Kasumi-1 (cell line): ENCODE results near the gene FASN.
A peak's percentile ranks its signal among the peaks of the same experiment; 100 is the strongest.
"Not testable (repeated sequence)": the region's sequence is repeated elsewhere in the genome, so short reads cannot be mapped to it uniquely, and the experiment has no call there.

Experiments
- DNase-seq, 2 experiments: peaks; one replicate each; lab custom pipeline; 2025; lab: John Stamatoyannopoulos, UW

The FASN gene

GRCh38 chr17:82041144-82041814 is 56.8 kb downstream of the FASN start:
- DNase-seq: no peak

GRCh38 chr17:82039695-82040299 is 58.2 kb downstream of the FASN start:
- DNase-seq: no peak

- DNase-seq: not testable (repeated sequence)
Observed at GRCh38 chr17:82038796-82039409, 59.1 kb downstream of the FASN start.

- no peak for DNase-seq
Observed at GRCh38 chr17:82037889-82038195, 60.2 kb downstream of the FASN start.

- DNase-seq: peak; percentile 98 to 99
Observed at GRCh38 chr17:82037092-82037888, 60.7 kb downstream of the FASN start, which contains the start of gene DCXR. TSS of gene DCXR (minus strand) at chr17:82037697. CDS start at chr17:82037682, 15 bp downstream.

GRCh38 chr17:82036634-82037091 is 61.4 kb downstream of the FASN start:
- no peak for DNase-seq

GRCh38 chr17:82035956-82036633 is 61.9 kb downstream of the FASN start:
- DNase-seq: no peak

- DNase-seq: no peak
Observed at GRCh38 chr17:82035488-82035887, 62.5 kb downstream of the FASN start.

GRCh38 chr17:82034371-82035011 is 63.5 kb downstream of the FASN start:
- no peak for DNase-seq

- DNase-seq: no peak
Observed at GRCh38 chr17:82033359-82034085, 64.5 kb downstream of the FASN start.

- no peak for DNase-seq
Observed at GRCh38 chr17:82031885-82032627, 66.0 kb downstream of the FASN start.

GRCh38 chr17:82031303-82031884 is 66.6 kb downstream of the FASN start, which contains the start of gene RAC3:
TSS of gene RAC3 (plus strand) at chr17:82031678. CDS start at chr17:82031762, 84 bp downstream.
- DNase-seq: peak; percentile 35 to 39

GRCh38 chr17:82030470-82031302 is 67.3 kb downstream of the FASN start:
- peak; percentile 87 to 88 for DNase-seq

- DNase-seq: peak in 1 of 2 experiments; percentile 55
Observed at GRCh38 chr17:82029990-82030469, 68.0 kb downstream of the FASN start.

GRCh38 chr17:82029391-82029790 is 68.6 kb downstream of the FASN start:
- DNase-seq: no peak

GRCh38 chr17:82028966-82029365 is 69.1 kb downstream of the FASN start:
- no peak for DNase-seq
